Osteocyte (in vitro differentiated cells): ENCODE measurements around the gene GPSM3. TPM values are rescaled to one million over a fixed set of nuclear protein-coding genes. Genes with fewer than 3 reads are reported as not detected.

Experiments
- DNase-seq: peaks from one replicate; pipeline ENCODE4 v3.0.0; 2021; ENCODE audit warnings: mixed read lengths; ENCODE audit not compliant: unreplicated experiment; ENCODE audit errors: extremely low spot score
- H3K27ac Mint-ChIP-seq: one replicate; pipeline ENCODE4 v1.8.0; 2021; ENCODE audit warnings: mild to moderate bottlenecking, mixed read lengths; ENCODE audit not compliant: unreplicated experiment
- H3K27me3 Mint-ChIP-seq: one replicate; pipeline ENCODE4 v1.8.0; 2021; ENCODE audit warnings: mixed read lengths; ENCODE audit not compliant: unreplicated experiment
- H3K36me3 Mint-ChIP-seq: one replicate; pipeline ENCODE4 v1.8.0; 2021; ENCODE audit warnings: mixed read lengths; ENCODE audit not compliant: unreplicated experiment
- H3K4me1 Mint-ChIP-seq: one replicate; pipeline ENCODE4 v1.8.0; 2021; ENCODE audit warnings: mixed read lengths; ENCODE audit not compliant: unreplicated experiment
- H3K4me3 Mint-ChIP-seq: one replicate; pipeline ENCODE4 v1.8.0; 2021; ENCODE audit warnings: mild to moderate bottlenecking, moderate library complexity, mixed read lengths; ENCODE audit not compliant: unreplicated experiment
- H3K9me3 Mint-ChIP-seq: one replicate; pipeline ENCODE4 v1.8.0; 2021; ENCODE audit warnings: mixed read lengths; ENCODE audit not compliant: unreplicated experiment
- CTCF ChIP-seq: fragments of 200-600 bp; sonication (generic); IDR thresholded peaks from 2 replicates; pipeline ENCODE4 v1.5.0; 2021; ENCODE audit warnings: antibody characterized with exemption, mild to moderate bottlenecking, moderate library complexity
- total RNA-seq: library from RNA; stranded (reverse); gene quantifications from 2 replicates; pipeline ENCODE4 v1.2.1, GENCODE V29; 2021

Gene GPSM3
- total RNA-seq, 1 donor from 2014 or later, result 7.5 TPM

GRCh38 chr6:32224696-32225095, 32.3 kb upstream of the GPSM3 start:
- no peak for DNase-seq
- peaks cover 7% of the 10 kb centered on the region for H3K27me3 Mint-ChIP-seq
- H3K4me1 Mint-ChIP-seq, result no peaks in the 10 kb centered on the region
- TF ChIP-seq CTCF, result no peak
- H3K27ac Mint-ChIP-seq, result no peak overlapping the region
- no peaks in the 10 kb centered on the region for H3K9me3 Mint-ChIP-seq
- no peak overlapping the region for H3K4me3 Mint-ChIP-seq
- no peaks in the 10 kb centered on the region for H3K36me3 Mint-ChIP-seq

GRCh38 chr6:32223258-32224235, 31.1 kb upstream of the GPSM3 start, which contains the start of gene NOTCH4:
TSS of gene NOTCH4 (minus strand) at chr6:32224067. CDS start at chr6:32223928, 139 bp downstream.
- H3K27ac Mint-ChIP-seq, result no peak within 1 kb of the TSS
- no peaks in the 10 kb centered on the region for H3K9me3 Mint-ChIP-seq
- no peak for TF ChIP-seq CTCF
- peaks cover 19% of the 10 kb centered on the region for H3K27me3 Mint-ChIP-seq
- DNase-seq, result no peak
- no peaks in the 10 kb centered on the region for H3K4me1 Mint-ChIP-seq
- no peaks in the 10 kb centered on the region for H3K36me3 Mint-ChIP-seq
- no peak within 1 kb of the TSS for H3K4me3 Mint-ChIP-seq

GRCh38 chr6:32222333-32223230, 30.1 kb upstream of the GPSM3 start:
- no peak overlapping the region for H3K4me3 Mint-ChIP-seq
- H3K36me3 Mint-ChIP-seq, result no peaks in the 10 kb centered on the region
- H3K27me3 Mint-ChIP-seq, result peaks cover 22% of the 10 kb centered on the region
- H3K9me3 Mint-ChIP-seq, result no peaks in the 10 kb centered on the region
- no peak for DNase-seq
- H3K4me1 Mint-ChIP-seq, result no peaks in the 10 kb centered on the region
- TF ChIP-seq CTCF, result no peak
- no peak overlapping the region for H3K27ac Mint-ChIP-seq

GRCh38 chr6:32220021-32220420, 27.6 kb upstream of the GPSM3 start:
- H3K4me1 Mint-ChIP-seq, result no peaks in the 10 kb centered on the region
- no peak overlapping the region for H3K27ac Mint-ChIP-seq
- no peaks in the 10 kb centered on the region for H3K9me3 Mint-ChIP-seq
- no peak for TF ChIP-seq CTCF
- H3K36me3 Mint-ChIP-seq, result no peaks in the 10 kb centered on the region
- H3K4me3 Mint-ChIP-seq, result no peak overlapping the region
- peaks cover 26% of the 10 kb centered on the region for H3K27me3 Mint-ChIP-seq
- no peak for DNase-seq
